Thoracic aorta (tissue), 2 donors: ENCODE measurements around the gene ARHGEF28. TPM values are rescaled to one million over a fixed set of nuclear protein-coding genes. Genes with fewer than 3 reads are reported as not detected.

Experiments
- ATAC-seq: fragments of 150-250 bp; one replicate; pipeline ENCODE4 v1.8.0; 2017; ENCODE audit warnings: low read depth; ENCODE audit not compliant: insufficient number of reproducible peaks, low FRiP score
- DNase-seq: peaks from one replicate; pipeline ENCODE4 v3.0.0-alpha.2; 2020; ENCODE audit warnings: low spot score
- H3K27ac ChIP-seq, 2 donors: fragments of 200-600 bp; sonication (generic); 1 replicate in 1 of 2; 2 replicates in 1 of 2; pipeline ENCODE4 v1.5.1; 2016; ENCODE audit warnings: mild to moderate bottlenecking in 2 of 2, moderate library complexity in 2 of 2
- H3K27me3 ChIP-seq: fragments of 200-600 bp; sonication (generic); replicated peaks from 2 replicates; pipeline ENCODE4 v1.6.0; 2016; ENCODE audit warnings: mild to moderate bottlenecking; ENCODE audit not compliant: insufficient read depth
- H3K36me3 ChIP-seq: fragments of 200-600 bp; sonication (generic); one replicate; pipeline ENCODE4 v1.5.1; 2016
- H3K4me1 ChIP-seq, 2 donors: fragments of 200-600 bp; sonication (generic); 1 replicate in 1 of 2; 2 replicates in 1 of 2; pipeline versions ENCODE4 v1.5.1 to v1.6.0; 2016; ENCODE audit warnings: low read depth in 2 of 2, mild to moderate bottlenecking in 1 of 2; ENCODE audit not compliant: control insufficient read depth in 1 of 2
- H3K4me3 ChIP-seq: fragments of 200-600 bp; sonication (generic); 2 replicates; pipeline ENCODE4 v1.5.1; 2016; ENCODE audit warnings: mild to moderate bottlenecking
- H3K9me3 ChIP-seq: fragments of 200-600 bp; sonication (generic); 2 replicates; pipeline ENCODE4 v1.5.1; 2016
- CTCF ChIP-seq: fragments of 200-600 bp; sonication (generic); IDR thresholded peaks from one replicate; pipeline ENCODE4 v1.5.1; 2019; ENCODE audit warnings: antibody characterized with exemption
- total RNA-seq, 2 donors: library from RNA; depleted of rRNA; stranded (reverse); fragments of >200 nt; gene quantifications; one replicate each; pipeline versions ENCODE4 v1.1.0 to v1.2.3, GENCODE V29; 2016

ARHGEF28 gene
- total RNA-seq, 2 donors from 2014 or later, result 35.5 to 40.8 TPM

- no peak for DNase-seq
- no peak for TF ChIP-seq CTCF
- H3K27ac ChIP-seq, result peak overlapping the region; percentile 10 to 50
These were observed 194.3 kb downstream of the ARHGEF28 start for GRCh38 chr5:73820326-73820725.

GRCh38 chr5:73821003-73821402 lies 195.0 kb downstream of the ARHGEF28 start:
- H3K27me3 ChIP-seq, result no peaks in the 10 kb centered on the region
- no peak overlapping the region for H3K4me3 ChIP-seq
- H3K9me3 ChIP-seq, result no peaks in the 10 kb centered on the region
- peaks cover 39 to 57% of the 10 kb centered on the region in 2 donors for H3K4me1 ChIP-seq
- H3K36me3 ChIP-seq, result no peaks in the 10 kb centered on the region
- H3K27ac ChIP-seq, result peak overlapping the region; percentile 10 to 50
- ATAC-seq (no peak), DNase-seq (no peak)
- no peak for TF ChIP-seq CTCF

More at GRCh38 chr5:73820326-73820725, 194.3 kb downstream of the ARHGEF28 start:
- H3K9me3 ChIP-seq, result no peaks in the 10 kb centered on the region
- no peak for ATAC-seq
- H3K4me3 ChIP-seq, result no peak overlapping the region
- peaks cover 39 to 53% of the 10 kb centered on the region in 2 donors for H3K4me1 ChIP-seq
- no peaks in the 10 kb centered on the region for H3K36me3 ChIP-seq
- H3K27me3 ChIP-seq, result no peaks in the 10 kb centered on the region

- ATAC-seq (no peak), DNase-seq (no peak)
- TF ChIP-seq CTCF, result no peak
- Histone ChIP-seq H3K4me3 (no peak overlapping the region), H3K36me3 (no peaks in the 10 kb centered on the region), H3K9me3 (no peaks in the 10 kb centered on the region), H3K27me3 (no peaks in the 10 kb centered on the region), H3K27ac (peak overlapping the region; percentile 49 to 50), H3K4me1 (peaks cover 43 to 60% of the 10 kb centered on the region in 2 donors)
These were observed 196.4 kb downstream of the ARHGEF28 start for GRCh38 chr5:73822278-73822988.

GRCh38 chr5:73822989-73823339 lies 197.0 kb downstream of the ARHGEF28 start:
- no peaks in the 10 kb centered on the region for H3K9me3 ChIP-seq
- no peaks in the 10 kb centered on the region for H3K27me3 ChIP-seq
- ATAC-seq (no peak), DNase-seq (no peak)
- TF ChIP-seq CTCF, result no peak
- peak overlapping the region; percentile 49 to 50 for H3K27ac ChIP-seq
- no peaks in the 10 kb centered on the region for H3K36me3 ChIP-seq
- peaks cover 39 to 60% of the 10 kb centered on the region in 2 donors for H3K4me1 ChIP-seq
- H3K4me3 ChIP-seq, result no peak overlapping the region

GRCh38 chr5:73823508-73823925 lies 197.5 kb downstream of the ARHGEF28 start:
- H3K4me1 ChIP-seq, result peaks cover 36 to 57% of the 10 kb centered on the region in 2 donors
- no peak for TF ChIP-seq CTCF
- no peak for DNase-seq
- no peaks in the 10 kb centered on the region for H3K27me3 ChIP-seq
- no peak for ATAC-seq
- peak overlapping the region; percentile 49 to 50 for H3K27ac ChIP-seq
- no peak overlapping the region for H3K4me3 ChIP-seq
- H3K36me3 ChIP-seq, result no peaks in the 10 kb centered on the region
- H3K9me3 ChIP-seq, result no peaks in the 10 kb centered on the region
